MM.1S (cell line): Measurements from ENCODE around the gene MCM7.

Experiments
- DNase-seq: peaks from one replicate; pipeline ENCODE4 v3.0.0-alpha.2; 2015
- H2AFZ ChIP-seq: fragments of 300-600 bp; sonication (generic); 2 replicates; pipeline ENCODE4 v1.6.0; 2016; ENCODE audit warnings: antibody characterized with exemption, low read length
- H3F3A ChIP-seq: fragments of 300-600 bp; sonication (generic); 2 replicates; pipeline ENCODE4 v1.6.1; 2016; ENCODE audit warnings: mild to moderate bottlenecking, antibody characterized with exemption, low read length, moderate library complexity, mixed read lengths; ENCODE audit not compliant: insufficient read depth
- H3K27ac ChIP-seq: fragments of 300-600 bp; sonication (generic); 2 replicates; pipeline ENCODE4 v1.5.1; 2016; ENCODE audit warnings: mild to moderate bottlenecking, low read length
- H3K27me3 ChIP-seq: fragments of 300-600 bp; sonication (generic); replicated peaks from 2 replicates; pipeline ENCODE4 v1.6.0; 2016; ENCODE audit warnings: low read length; ENCODE audit not compliant: insufficient read depth
- H3K36me3 ChIP-seq: fragments of 300-600 bp; sonication (generic); replicated peaks from 2 replicates; pipeline ENCODE4 v1.6.1; 2016; ENCODE audit warnings: mild to moderate bottlenecking, low read length, mixed read lengths; ENCODE audit not compliant: insufficient read depth
- H3K4me1 ChIP-seq: fragments of 300-600 bp; sonication (generic); 2 replicates; pipeline ENCODE4 v1.6.1; 2016; ENCODE audit warnings: low read length, mixed read lengths
- H3K4me2 ChIP-seq: fragments of 300-600 bp; sonication (generic); 2 replicates; pipeline ENCODE4 v1.6.0; 2016; ENCODE audit warnings: low read depth, low read length
- H3K4me3 ChIP-seq: fragments of 300-600 bp; sonication (generic); 2 replicates; pipeline ENCODE4 v1.5.1; 2016; ENCODE audit warnings: low read length, mixed read lengths
- H3K79me2 ChIP-seq: fragments of 300-600 bp; sonication (generic); 2 replicates; pipeline ENCODE4 v1.6.1; 2016; ENCODE audit warnings: mixed run types, low read length, mixed read lengths
- H3K9ac ChIP-seq: fragments of 300-600 bp; sonication (generic); 2 replicates; pipeline ENCODE4 v1.6.1; 2016; ENCODE audit warnings: low read length, mixed read lengths
- H3K9me2 ChIP-seq: fragments of 300-600 bp; sonication (generic); replicated peaks from 2 replicates; pipeline ENCODE4 v1.6.1; 2016; ENCODE audit warnings: mild to moderate bottlenecking, low read length, mixed read lengths; ENCODE audit not compliant: insufficient read depth
- H3K9me3 ChIP-seq: fragments of 300-600 bp; sonication (generic); replicated peaks from 2 replicates; pipeline ENCODE4 v1.6.1; 2016; ENCODE audit warnings: mild to moderate bottlenecking, low read length, mixed read lengths; ENCODE audit not compliant: insufficient read depth
- H4K20me1 ChIP-seq: fragments of 300-600 bp; sonication (generic); 2 replicates; pipeline ENCODE4 v1.6.1; 2016; ENCODE audit warnings: mild to moderate bottlenecking, low read length, moderate library complexity, mixed read lengths; ENCODE audit not compliant: insufficient read depth
- CTCF ChIP-seq: fragments of 300-600 bp; sonication (generic); IDR thresholded peaks from 2 replicates; pipeline ENCODE4 v1.5.1; 2016; ENCODE audit warnings: antibody characterized with exemption, low read length, mixed read lengths
- EZH2 ChIP-seq: fragments of 300-600 bp; sonication (generic); optimal IDR thresholded peaks from 2 replicates; pipeline ENCODE3; 2017; ENCODE audit warnings: low read depth, mild to moderate bottlenecking, antibody characterized with exemption, low read length, mixed read lengths
- EZH2phosphoT487 ChIP-seq: fragments of 300-600 bp; sonication (generic); IDR thresholded peaks from 2 replicates; pipeline ENCODE4 v1.6.1; 2018; ENCODE audit warnings: antibody characterized with exemption, low read length

The MCM7 gene

DNA sequence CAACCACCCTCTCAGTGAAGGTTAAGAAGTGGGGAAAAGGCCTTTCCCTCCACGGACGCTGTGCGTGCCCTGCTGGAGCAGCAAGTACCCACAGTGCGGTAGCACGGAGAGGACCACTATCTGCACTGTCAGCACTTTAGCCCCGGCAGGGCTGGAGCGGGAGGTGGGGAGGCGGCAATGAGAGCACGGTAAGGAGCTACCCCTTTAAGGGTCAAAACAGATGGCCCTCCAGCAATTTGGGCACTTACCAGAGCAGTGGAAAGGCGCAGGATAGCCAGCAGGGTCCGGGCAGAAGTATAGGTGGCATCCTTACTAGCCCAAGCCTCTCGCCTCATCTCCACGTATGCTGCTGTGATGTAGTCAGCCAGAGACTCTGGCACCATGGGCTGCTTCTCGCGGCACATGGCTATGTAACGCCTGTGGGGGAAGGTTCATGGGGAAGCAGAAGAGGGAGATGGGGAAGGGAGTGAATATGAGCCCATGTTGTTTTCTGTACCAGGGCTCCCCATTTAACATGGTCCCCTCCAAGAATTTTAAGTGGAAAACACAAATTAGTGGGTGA, 7.2 kb downstream of the MCM7 start:
- H3K9me2 ChIP-seq: no peaks in the 10 kb centered on the region
- no peak overlapping the region for H2AFZ ChIP-seq
- no peak overlapping the region for H3K9ac ChIP-seq
- peaks cover 71% of the 10 kb centered on the region for H3K79me2 ChIP-seq
- no peak overlapping the region for H3K4me3 ChIP-seq
- no peaks in the 10 kb centered on the region for H3K27me3 ChIP-seq
- H3K27ac ChIP-seq: no peak overlapping the region
- no peak overlapping the region for H3K4me2 ChIP-seq
- H4K20me1 ChIP-seq: no peaks in the 10 kb centered on the region
- no peak for TF ChIP-seq EZH2
- H3K9me3 ChIP-seq: no peaks in the 10 kb centered on the region
- peaks cover 9% of the 10 kb centered on the region; the same call in 1 of the 2 replicates for H3K4me1 ChIP-seq
- H3K36me3 ChIP-seq: peaks cover 52% of the 10 kb centered on the region
- peaks cover 54% of the 10 kb centered on the region for H3F3A ChIP-seq
- DNase-seq: no peak

DNA sequence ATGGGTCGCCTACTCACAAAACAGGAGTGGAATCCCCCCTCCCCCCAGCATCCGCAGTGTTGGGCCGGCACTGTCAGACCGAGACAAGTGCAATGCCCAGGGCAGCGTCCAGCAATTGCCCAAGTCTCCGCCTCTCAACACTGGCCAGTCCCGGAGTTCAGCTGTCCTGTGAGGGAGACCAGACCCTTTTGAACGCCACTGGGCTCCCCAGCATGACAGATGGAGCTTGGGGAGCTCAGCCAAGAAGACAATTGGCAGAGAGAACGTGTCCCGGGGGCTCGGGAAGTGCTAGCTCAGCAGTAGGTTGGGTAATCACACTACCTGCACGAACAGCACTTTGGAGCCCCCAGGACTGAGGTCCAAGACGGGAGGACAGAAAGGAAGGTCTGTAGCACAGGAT, 7.7 kb downstream of the MCM7 start:
- Histone ChIP-seq H3K36me3 (peaks cover 47% of the 10 kb centered on the region), H3K9me2 (no peaks in the 10 kb centered on the region), H4K20me1 (no peaks in the 10 kb centered on the region), H3K79me2 (peaks cover 71% of the 10 kb centered on the region), H3K27ac (no peak overlapping the region), H2AFZ (no peak overlapping the region), H3K9ac (no peak overlapping the region), H3K9me3 (no peaks in the 10 kb centered on the region), H3K4me3 (no peak overlapping the region), H3K27me3 (no peaks in the 10 kb centered on the region), H3K4me1 (peaks cover 9% of the 10 kb centered on the region; the same call in 1 of the 2 replicates), H3F3A (peaks cover 54% of the 10 kb centered on the region), H3K4me2 (no peak overlapping the region)
- no peak for DNase-seq
- TF ChIP-seq EZH2phosphoT487 (no peak), CTCF (no peak), EZH2 (no peak)

GRCh38 chr7:100093054-100093453, 8.1 kb downstream of the MCM7 start:
- no peaks in the 10 kb centered on the region for H3K9me3 ChIP-seq
- peaks cover 9% of the 10 kb centered on the region; the same call in 1 of the 2 replicates for H3K4me1 ChIP-seq
- TF ChIP-seq EZH2phosphoT487 (no peak), EZH2 (no peak), CTCF (no peak)
- peaks cover 43% of the 10 kb centered on the region for H3K36me3 ChIP-seq
- H2AFZ ChIP-seq: no peak overlapping the region
- no peak overlapping the region for H3K9ac ChIP-seq
- H4K20me1 ChIP-seq: no peaks in the 10 kb centered on the region
- DNase-seq: no peak
- H3K4me2 ChIP-seq: no peak overlapping the region
- H3K4me3 ChIP-seq: no peak overlapping the region
- no peaks in the 10 kb centered on the region for H3K27me3 ChIP-seq
- H3K27ac ChIP-seq: no peak overlapping the region
- H3K79me2 ChIP-seq: peaks cover 68% of the 10 kb centered on the region
- no peaks in the 10 kb centered on the region for H3K9me2 ChIP-seq
- peaks cover 54% of the 10 kb centered on the region for H3F3A ChIP-seq

DNA sequence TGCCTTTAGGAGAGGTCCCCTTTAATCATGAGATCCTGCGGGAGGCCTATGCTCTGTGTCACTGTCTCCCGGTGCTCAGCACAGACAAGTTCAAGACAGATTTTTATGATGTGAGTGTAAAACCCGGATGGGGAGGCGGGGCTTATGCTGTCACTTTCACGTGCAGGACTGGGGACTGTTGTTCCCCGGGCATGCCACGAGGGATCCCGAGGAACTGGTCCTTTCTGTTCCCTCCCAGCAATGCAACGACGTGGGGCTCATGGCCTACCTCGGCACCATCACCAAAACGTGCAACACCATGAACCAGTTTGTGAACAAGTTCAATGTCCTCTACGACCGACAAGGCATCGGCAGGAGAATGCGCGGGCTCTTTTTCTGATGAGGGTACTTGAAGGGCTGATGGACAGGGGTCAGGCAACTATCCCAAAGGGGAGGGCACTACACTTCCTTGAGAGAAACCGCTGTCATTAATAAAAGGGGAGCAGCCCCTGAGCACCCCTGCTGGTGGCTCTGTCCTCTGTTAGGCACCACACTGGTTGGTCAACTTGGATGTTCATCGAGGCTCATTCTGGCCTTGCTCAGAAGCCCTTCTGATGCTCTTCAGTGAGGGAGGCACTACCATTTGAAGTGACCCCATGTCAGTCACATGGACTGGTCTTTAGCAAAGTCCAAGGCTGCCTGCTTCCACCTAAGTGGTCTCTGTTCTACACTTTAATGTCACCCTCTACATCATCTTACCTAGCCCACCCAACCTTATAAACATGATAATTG, 9.6 kb downstream of the MCM7 start:
- Histone ChIP-seq H3F3A (peaks cover 54% of the 10 kb centered on the region), H4K20me1 (no peaks in the 10 kb centered on the region), H3K27ac (no peak overlapping the region), H3K4me3 (no peak overlapping the region), H3K9me3 (no peaks in the 10 kb centered on the region), H3K36me3 (peaks cover 33% of the 10 kb centered on the region), H3K4me2 (no peak overlapping the region), H3K9me2 (no peaks in the 10 kb centered on the region), H3K9ac (no peak overlapping the region), H3K4me1 (peaks cover 9% of the 10 kb centered on the region; the same call in 1 of the 2 replicates), H3K27me3 (no peaks in the 10 kb centered on the region), H2AFZ (no peak overlapping the region), H3K79me2 (peaks cover 58% of the 10 kb centered on the region)
- TF ChIP-seq CTCF: no peak; the same call in 1 of the 2 replicates
- TF ChIP-seq EZH2phosphoT487: no peak
- no peak for TF ChIP-seq EZH2
- DNase-seq: no peak
